ENCODE results near the gene PPP1R1B. TPM values are rescaled to one million over a fixed set of nuclear protein-coding genes. Genes with fewer than 3 reads are reported as not detected.
"Not testable (repeated sequence)": the region's sequence is repeated elsewhere in the genome, so short reads cannot be mapped to it uniquely, and the experiment has no call there.

Gene PPP1R1B
- total RNA-seq = not detected

DNA sequence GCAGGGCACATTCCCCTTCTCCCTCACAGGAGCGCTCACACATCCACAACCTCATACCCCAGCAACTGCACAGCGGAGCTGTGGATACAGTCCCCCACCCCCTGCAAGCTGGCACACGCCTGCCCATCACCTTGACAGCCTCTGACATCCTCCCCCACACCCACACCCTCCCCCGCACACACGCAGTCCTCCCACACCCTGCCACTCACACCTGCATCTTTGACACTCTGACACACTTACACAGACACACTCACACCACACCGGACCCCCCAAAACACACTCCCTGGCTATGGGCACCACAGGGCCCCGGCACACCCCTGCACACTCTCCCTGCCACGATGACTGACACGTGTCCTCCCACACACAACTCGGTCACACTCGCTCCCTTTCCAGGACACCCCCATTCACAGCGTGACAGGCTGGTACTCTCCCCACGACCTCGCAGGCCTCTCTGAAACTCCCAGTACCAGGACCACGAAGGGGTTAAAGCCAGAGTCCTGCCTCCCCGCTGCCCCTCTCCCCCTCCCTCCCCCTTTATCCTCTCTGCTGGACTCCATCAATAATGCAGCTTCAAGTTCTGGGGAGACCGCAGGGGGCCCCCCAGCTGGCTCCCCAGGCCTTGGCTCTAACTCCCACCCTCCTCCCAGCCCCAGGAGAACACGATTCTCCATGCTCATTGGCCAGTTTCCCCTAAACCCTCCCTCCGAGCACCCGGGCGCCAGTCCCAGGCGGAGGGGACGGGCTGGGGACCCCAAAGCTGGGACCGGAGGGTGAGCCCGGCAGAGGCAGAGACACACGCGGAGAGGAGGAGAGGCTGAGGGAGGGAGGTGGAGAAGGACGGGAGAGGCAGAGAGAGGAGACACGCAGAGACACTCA is at the start of gene PPP1R1B:
TSS of gene PPP1R1B (plus strand) at position 782 of the 876 bp plus-strand sequence. CDS start 441 bp downstream, outside the sequence.
- ChIA-PET CTCF (interaction anchor here (6.4 to 8.9 kb wide), 3 partner anchors 25 to 75 kb away, joined by 105 to 195 read pairs (median 156); partner anchors contain the start of genes PNMT and TCAP), POLR2A (interaction anchor here (0.6 kb wide), 1 partner anchor 1406 kb away, joined by 3 read pairs; no protein-coding TSS in a partner anchor)
- Mint-ChIP-seq H3K4me1 (ENCODE audit: low read depth) (peaks cover 33% of the 10 kb centered on the region), H3K36me3 (ENCODE audit: low read depth) (no peaks in the 10 kb centered on the region), H3K4me3 (no peak within 1 kb of the TSS), H3K27me3 (ENCODE audit: low read depth) (peaks cover 49% of the 10 kb centered on the region), H3K27ac (no peak within 1 kb of the TSS), H3K9me3 (ENCODE audit: insufficient read depth) (no peaks in the 10 kb centered on the region)
- DNase-seq (no peak), ATAC-seq (no peak)

DNA sequence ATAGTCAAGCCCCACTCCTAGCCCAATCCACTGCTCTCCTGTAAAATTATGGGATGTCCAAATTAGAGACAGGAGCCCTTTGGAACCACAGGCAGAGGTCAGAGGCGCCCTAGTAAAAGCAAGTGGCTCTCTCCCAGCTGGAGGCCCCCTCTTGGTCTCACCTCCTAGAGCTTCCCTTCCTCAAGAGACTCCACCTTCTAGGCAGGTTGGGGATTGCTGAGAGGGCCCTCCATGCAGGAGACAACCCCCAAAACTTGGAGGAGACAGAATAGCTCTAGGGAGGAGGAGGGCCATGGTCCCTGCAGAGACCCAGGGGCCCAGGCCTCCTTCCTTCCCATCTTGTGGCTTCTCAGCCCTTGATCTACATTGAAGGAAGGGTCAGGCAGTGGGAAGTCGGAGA is 48.5 kb upstream of the PPP1R1B start:
- POLR2A ChIA-PET = no interaction called here
- peaks cover 15% of the 10 kb centered on the region for H3K27me3 Mint-ChIP-seq (ENCODE audit: low read depth)
- DNase-seq = no peak
- CTCF ChIA-PET = interaction anchor here (1.7 to 3.5 kb wide), 2 partner anchors 31 to 45 kb away, joined by 5 to 13 read pairs; no protein-coding TSS in a partner anchor
- no peaks in the 10 kb centered on the region for H3K36me3 Mint-ChIP-seq (ENCODE audit: low read depth)
- H3K9me3 Mint-ChIP-seq (ENCODE audit: insufficient read depth) = no peaks in the 10 kb centered on the region
- ATAC-seq = no peak
- H3K27ac Mint-ChIP-seq = no peak overlapping the region
- H3K4me3 Mint-ChIP-seq = no peak overlapping the region
- H3K4me1 Mint-ChIP-seq (ENCODE audit: low read depth) = peaks cover 4% of the 10 kb centered on the region

DNA sequence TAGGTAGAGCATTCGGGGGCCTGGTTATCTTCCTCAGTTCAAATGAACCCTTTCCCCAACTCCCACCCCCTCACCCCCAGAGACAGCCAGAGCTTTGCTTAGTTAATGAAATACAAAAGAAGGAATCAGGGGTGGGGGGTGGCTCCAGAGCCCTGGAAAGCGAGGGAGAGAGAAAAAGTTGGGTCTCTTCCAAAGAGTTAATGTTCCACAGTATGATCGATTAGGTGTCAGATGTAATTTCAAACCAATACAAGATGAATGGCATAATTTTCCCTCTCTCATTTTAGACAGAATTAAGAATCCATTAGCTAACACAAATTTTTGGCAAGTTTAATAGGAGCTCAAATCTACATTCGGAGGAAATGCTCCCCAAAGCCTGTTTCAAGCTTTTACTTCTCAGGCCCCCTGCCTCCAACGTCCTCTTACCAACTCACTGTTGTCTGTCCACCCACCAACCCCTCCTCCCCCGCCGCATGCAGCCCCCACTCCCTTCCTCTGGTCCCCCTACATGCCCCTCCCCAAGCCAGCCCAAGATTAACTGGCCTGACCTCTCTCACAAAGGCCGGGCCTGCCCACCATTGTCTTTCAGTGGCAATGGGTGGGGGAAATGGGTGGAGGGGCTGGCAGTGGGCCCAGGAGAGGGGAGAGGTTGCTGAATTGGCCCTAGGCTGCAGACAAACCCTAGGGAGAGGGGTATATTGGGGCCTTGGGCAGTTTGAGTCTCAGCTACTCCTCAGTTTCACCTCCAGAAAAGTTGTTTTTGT is 47.3 kb upstream of the PPP1R1B start:
- Mint-ChIP-seq H3K4me3 (no peak overlapping the region), H3K36me3 (ENCODE audit: low read depth) (no peaks in the 10 kb centered on the region), H3K27ac (no peak overlapping the region), H3K9me3 (ENCODE audit: insufficient read depth) (no peaks in the 10 kb centered on the region), H3K27me3 (ENCODE audit: low read depth) (peaks cover 11% of the 10 kb centered on the region), H3K4me1 (ENCODE audit: low read depth) (no peaks in the 10 kb centered on the region)
- POLR2A ChIA-PET = no interaction called here
- ATAC-seq = no peak
- CTCF ChIA-PET = interaction anchor here (1.7 to 1.8 kb wide), 2 partner anchors 32 to 42 kb away, joined by 5 to 8 read pairs; no protein-coding TSS in a partner anchor
- no peak for DNase-seq

DNA sequence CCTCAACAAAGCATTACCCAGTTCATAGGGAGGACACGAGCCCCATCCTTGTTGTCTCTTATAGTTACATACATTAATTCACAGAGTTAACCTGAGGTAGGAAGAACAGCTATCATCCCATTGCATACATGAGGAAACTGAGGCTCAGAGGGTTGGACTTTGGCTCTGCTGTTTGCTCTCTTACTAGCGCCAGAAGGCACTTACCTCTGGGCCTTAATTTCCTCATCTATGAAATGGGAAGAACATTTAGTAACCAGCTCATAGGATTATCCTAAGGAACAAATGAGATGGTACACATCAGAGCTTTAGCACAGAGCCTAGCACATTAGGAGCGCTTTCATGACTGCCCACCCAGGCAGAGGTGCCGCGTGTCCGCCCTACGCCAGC is 46.7 kb upstream of the PPP1R1B start:
- CTCF ChIA-PET = interaction anchor here (1.7 to 1.8 kb wide), 2 partner anchors 33 to 42 kb away, joined by 5 to 8 read pairs; no protein-coding TSS in a partner anchor
- Mint-ChIP-seq H3K9me3 (ENCODE audit: insufficient read depth) (no peaks in the 10 kb centered on the region), H3K36me3 (ENCODE audit: low read depth) (no peaks in the 10 kb centered on the region), H3K4me1 (ENCODE audit: low read depth) (no peaks in the 10 kb centered on the region), H3K27me3 (ENCODE audit: low read depth) (peaks cover 6% of the 10 kb centered on the region), H3K27ac (no peak overlapping the region), H3K4me3 (no peak overlapping the region)
- DNase-seq = no peak
- POLR2A ChIA-PET = no interaction called here
- no peak for ATAC-seq

DNA sequence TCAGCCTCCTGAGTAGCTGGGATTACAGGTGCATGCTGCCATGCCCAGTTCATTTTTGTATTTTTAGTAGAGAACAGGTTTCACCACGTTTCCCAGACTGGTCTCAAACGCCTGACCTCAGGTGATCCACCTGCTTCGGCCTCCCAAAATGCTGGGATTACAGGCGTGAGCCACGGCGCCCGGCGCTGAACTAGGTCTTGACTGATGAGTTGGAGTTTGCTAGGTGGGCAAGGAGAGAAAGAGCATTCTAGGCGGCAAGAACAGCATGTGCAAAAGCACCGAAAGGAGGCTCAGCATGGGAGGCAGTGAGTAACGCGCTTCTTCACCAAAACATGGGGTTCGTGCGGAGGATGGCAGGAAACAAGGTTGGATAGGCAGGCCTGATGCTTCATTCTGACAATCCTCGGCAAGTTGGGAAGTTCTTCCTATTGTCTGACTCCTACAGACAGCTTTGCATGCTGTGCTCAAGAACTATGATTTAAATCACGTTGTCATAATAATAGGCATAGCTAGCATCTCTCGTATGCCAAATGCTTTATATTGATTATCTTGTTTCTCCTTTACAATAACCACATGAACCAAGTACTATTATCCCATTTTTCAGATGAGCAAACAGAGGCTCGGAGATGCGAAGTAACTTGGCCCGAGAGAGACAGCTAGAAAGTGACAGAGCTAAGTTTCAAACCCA is 45.5 kb upstream of the PPP1R1B start:
- no peak overlapping the region for H3K4me3 Mint-ChIP-seq
- ATAC-seq = no peak
- ChIA-PET CTCF (no interaction called here), POLR2A (no interaction called here)
- no peaks in the 10 kb centered on the region for H3K36me3 Mint-ChIP-seq (ENCODE audit: low read depth)
- no peak overlapping the region for H3K27ac Mint-ChIP-seq
- peaks cover 3% of the 10 kb centered on the region for H3K27me3 Mint-ChIP-seq (ENCODE audit: low read depth)
- no peaks in the 10 kb centered on the region for H3K4me1 Mint-ChIP-seq (ENCODE audit: low read depth)
- no peak for DNase-seq
- no peaks in the 10 kb centered on the region for H3K9me3 Mint-ChIP-seq (ENCODE audit: insufficient read depth)

DNA sequence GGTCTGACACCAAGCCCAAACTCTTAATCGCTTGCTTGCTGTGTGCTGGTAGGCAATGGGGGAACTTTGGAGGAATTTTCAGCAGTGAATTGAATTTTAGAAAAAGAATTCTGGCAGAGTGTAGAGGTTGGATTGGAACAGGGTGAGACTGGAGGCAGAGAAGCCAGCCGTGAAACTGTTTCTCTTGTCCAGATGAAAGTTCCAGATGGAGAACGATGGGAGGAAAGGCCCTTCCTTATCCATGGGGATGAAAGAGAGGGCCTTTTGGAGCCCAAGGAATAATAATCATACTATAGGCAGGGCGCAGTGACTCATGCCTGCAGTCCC is 45.0 kb upstream of the PPP1R1B start:
- Mint-ChIP-seq H3K27ac (no peak overlapping the region), H3K36me3 (ENCODE audit: low read depth) (no peaks in the 10 kb centered on the region), H3K27me3 (ENCODE audit: low read depth) (peaks cover 3% of the 10 kb centered on the region), H3K9me3 (ENCODE audit: insufficient read depth) (no peaks in the 10 kb centered on the region), H3K4me3 (no peak overlapping the region), H3K4me1 (ENCODE audit: low read depth) (no peaks in the 10 kb centered on the region)
- ATAC-seq = no peak
- CTCF ChIA-PET = no interaction called here
- POLR2A ChIA-PET = no interaction called here
- DNase-seq = no peak

DNA sequence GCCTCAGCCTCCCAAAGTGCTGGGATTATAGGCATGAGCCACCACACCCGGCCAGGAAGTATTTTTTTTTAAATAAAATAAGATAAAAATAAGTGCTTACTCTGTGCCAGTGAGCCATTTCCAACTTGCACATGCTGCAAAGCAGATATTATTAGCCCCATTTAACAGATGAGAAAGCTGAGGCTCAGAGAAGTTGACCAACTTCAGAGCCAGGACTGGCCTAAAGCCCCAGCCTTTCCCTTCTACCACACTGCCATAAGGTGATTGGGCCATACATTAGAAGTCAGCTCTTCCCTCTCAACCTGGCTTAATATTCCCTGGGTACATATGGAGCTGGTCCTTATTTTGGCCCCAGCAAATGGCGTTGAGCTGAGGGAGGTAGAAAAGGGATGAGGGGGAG is 44.1 kb upstream of the PPP1R1B start:
- no peak overlapping the region for H3K4me3 Mint-ChIP-seq
- H3K27me3 Mint-ChIP-seq (ENCODE audit: low read depth) = peaks cover 3% of the 10 kb centered on the region
- CTCF ChIA-PET = interaction anchor here (1.5 kb wide), 1 partner anchor 39 kb away, joined by 6 read pairs; no protein-coding TSS in a partner anchor
- no peak for ATAC-seq
- no peak for DNase-seq
- POLR2A ChIA-PET = no interaction called here
- no peak overlapping the region for H3K27ac Mint-ChIP-seq
- H3K4me1 Mint-ChIP-seq (ENCODE audit: low read depth) = no peaks in the 10 kb centered on the region
- H3K9me3 Mint-ChIP-seq (ENCODE audit: insufficient read depth) = no peaks in the 10 kb centered on the region
- no peaks in the 10 kb centered on the region for H3K36me3 Mint-ChIP-seq (ENCODE audit: low read depth)

DNA sequence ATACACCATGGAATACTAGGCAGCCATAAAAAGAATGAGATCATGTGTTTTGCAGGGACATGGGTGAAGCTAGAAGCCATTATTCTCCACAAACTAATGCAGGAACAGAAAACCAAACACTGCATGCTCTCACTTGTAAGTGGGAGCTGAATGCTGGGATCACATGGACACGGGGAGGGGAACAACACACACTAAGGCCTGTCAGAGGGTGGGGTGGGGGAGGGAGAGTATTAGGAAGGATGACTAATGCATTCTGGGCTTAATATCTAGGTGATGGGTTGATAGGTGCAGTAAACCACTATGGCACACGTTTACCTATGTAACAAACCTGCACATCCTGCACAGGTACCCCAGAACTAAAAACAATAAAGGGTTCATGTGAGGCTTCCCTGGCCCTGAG is 36.6 kb upstream of the PPP1R1B start:
- H3K27ac Mint-ChIP-seq; H3K9me3 Mint-ChIP-seq (ENCODE audit: insufficient read depth); H3K4me1 Mint-ChIP-seq (ENCODE audit: low read depth); H3K36me3 Mint-ChIP-seq (ENCODE audit: low read depth); CTCF ChIA-PET; POLR2A ChIA-PET; H3K4me3 Mint-ChIP-seq; DNase-seq; ATAC-seq: not testable (repeated sequence)
- H3K27me3 Mint-ChIP-seq (ENCODE audit: low read depth) = peaks cover 22% of the 10 kb centered on the region

DNA sequence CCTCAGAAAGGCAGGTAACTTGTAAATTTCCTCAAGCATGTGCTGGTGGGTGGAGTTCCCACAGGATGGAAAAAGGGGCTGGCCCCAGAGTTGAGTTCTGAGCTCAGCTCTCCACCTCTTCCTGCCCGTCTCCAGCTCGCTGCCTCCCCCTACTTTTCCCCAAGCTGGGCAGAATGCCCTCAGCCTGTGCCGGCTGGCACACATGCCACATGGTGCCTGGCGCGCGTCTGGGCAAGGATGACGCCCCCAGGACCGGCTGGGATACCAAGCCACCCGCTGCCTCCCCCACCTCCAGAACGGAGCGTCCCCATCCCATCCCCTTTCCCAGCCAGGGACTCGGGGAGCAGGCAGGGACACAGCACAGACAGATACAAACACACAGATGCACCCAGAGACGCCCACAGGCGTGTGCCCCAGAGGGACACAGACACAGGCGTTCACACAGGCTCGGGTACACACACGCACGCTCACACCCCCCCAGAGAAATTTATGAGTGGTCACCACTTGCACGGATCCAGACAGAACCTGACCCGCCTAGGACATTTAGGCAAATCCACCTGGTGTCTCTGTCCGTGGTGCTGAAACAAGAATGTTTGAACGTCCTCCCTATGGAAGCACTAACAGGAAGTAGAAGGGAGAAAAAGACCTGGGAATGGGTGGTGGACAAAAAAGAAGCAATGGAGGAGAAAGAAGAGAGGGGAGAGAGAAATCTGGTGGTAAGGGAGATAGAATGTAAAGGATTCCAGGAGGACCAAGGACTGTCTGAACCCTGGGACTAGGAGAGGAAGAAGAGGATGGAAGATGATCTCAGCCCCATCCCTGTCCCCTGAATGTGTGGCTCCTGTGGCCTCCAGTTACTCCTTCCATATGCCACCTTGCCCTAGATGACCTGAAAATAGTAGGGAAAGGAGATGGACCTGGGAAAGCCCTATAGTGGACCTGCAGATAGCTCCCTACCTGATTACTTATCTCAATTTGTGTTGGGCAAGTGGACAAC is 34.5 kb upstream of the PPP1R1B start:
- Mint-ChIP-seq H3K27ac (no peak overlapping the region), H3K4me1 (ENCODE audit: low read depth) (no peaks in the 10 kb centered on the region), H3K36me3 (ENCODE audit: low read depth) (no peaks in the 10 kb centered on the region), H3K27me3 (ENCODE audit: low read depth) (peaks cover 41% of the 10 kb centered on the region), H3K4me3 (no peak overlapping the region), H3K9me3 (ENCODE audit: insufficient read depth) (no peaks in the 10 kb centered on the region)
- ATAC-seq (peak; percentile 49), DNase-seq (peak; percentile 67)
- CTCF ChIA-PET = no interaction called here
- POLR2A ChIA-PET = no interaction called here

DNA sequence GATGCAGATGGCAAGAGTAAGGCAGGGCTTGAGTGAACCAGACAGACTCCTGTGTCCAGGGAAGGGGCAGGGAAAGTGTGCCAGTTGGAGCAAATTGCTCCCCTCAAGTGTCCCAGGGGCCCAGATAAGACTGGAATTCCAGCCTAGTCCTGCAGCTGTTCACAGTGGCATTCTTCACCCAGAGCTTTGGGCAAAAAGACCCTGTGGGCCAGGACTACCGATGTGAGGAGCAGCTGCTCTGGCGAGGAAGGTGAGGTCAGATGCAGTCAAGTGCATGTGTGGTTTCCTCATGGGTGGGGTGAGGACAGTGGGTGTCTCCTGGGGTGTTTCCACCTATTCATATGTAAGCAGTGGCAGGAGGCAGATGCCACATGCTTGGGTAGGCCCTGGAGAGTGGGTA is 33.4 kb upstream of the PPP1R1B start:
- no peak for ATAC-seq
- CTCF ChIA-PET = no interaction called here
- H3K27me3 Mint-ChIP-seq (ENCODE audit: low read depth) = peaks cover 52% of the 10 kb centered on the region
- no peaks in the 10 kb centered on the region for H3K4me1 Mint-ChIP-seq (ENCODE audit: low read depth)
- H3K9me3 Mint-ChIP-seq (ENCODE audit: insufficient read depth) = no peaks in the 10 kb centered on the region
- no peak overlapping the region for H3K27ac Mint-ChIP-seq
- no peak for DNase-seq
- POLR2A ChIA-PET = no interaction called here
- no peak overlapping the region for H3K4me3 Mint-ChIP-seq
- no peaks in the 10 kb centered on the region for H3K36me3 Mint-ChIP-seq (ENCODE audit: low read depth)

DNA sequence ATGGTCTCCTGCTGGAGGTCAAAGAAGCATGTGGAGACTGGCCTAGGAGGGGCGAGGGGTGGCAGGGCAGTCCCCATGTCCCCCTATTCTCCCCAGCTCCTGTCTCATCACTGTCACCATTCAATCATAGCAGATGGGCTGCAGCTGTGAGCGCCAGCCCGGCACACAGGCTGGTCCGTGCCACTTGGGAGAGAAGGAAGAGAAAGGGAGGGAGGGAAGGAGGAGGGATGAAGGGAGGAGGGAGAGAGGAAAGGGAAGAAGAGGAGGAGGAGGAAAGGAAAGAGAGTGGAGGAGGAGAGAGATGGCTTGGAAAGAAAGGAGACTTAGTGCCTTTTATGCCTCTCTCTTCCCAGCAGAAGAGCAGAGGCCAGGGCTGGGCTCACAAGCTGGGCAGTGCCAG is 31.5 kb upstream of the PPP1R1B start:
- Mint-ChIP-seq H3K9me3 (ENCODE audit: insufficient read depth) (no peaks in the 10 kb centered on the region), H3K4me3 (no peak overlapping the region), H3K27ac (no peak overlapping the region), H3K36me3 (ENCODE audit: low read depth) (no peaks in the 10 kb centered on the region), H3K4me1 (ENCODE audit: low read depth) (no peaks in the 10 kb centered on the region), H3K27me3 (ENCODE audit: low read depth) (peaks cover 61% of the 10 kb centered on the region)
- no peak for ATAC-seq
- DNase-seq = no peak
- POLR2A ChIA-PET = interaction anchor here (0.6 kb wide), 2 partner anchors 11 to 212 kb away, joined by 3 read pairs; no protein-coding TSS in a partner anchor
- CTCF ChIA-PET = no interaction called here
